GM19397 (cell line): ENCODE measurements around the gene TBXAS1.

Experiments
- ATAC-seq: cut with Tn5 transposase; IDR thresholded peaks from one replicate; pipeline ENCODE4 v1.9.1; 2021; ENCODE audit warnings: mild to moderate bottlenecking, moderate library complexity; ENCODE audit not compliant: unreplicated experiment

Gene TBXAS1

GRCh38 chr7:139854124-139854511 lies 25.1 kb downstream of the TBXAS1 start:
- ATAC-seq = no peak

GRCh38 chr7:139854803-139855497 lies 25.9 kb downstream of the TBXAS1 start:
- ATAC-seq = peak; percentile 10

GRCh38 chr7:139855498-139856270 lies 26.6 kb downstream of the TBXAS1 start:
- ATAC-seq = peak; percentile 79

- ATAC-seq = no peak
Measured at GRCh38 chr7:139857791-139858190, 28.7 kb downstream of the TBXAS1 start.

GRCh38 chr7:139860090-139860775 lies 31.2 kb downstream of the TBXAS1 start:
- no peak for ATAC-seq

- no peak for ATAC-seq
Measured at GRCh38 chr7:139861803-139862202, 32.7 kb downstream of the TBXAS1 start.

GRCh38 chr7:139866047-139866837 lies 37.2 kb downstream of the TBXAS1 start:
- no peak for ATAC-seq

GRCh38 chr7:139867847-139868246 lies 38.8 kb downstream of the TBXAS1 start:
- no peak for ATAC-seq

- ATAC-seq = no peak
Measured at GRCh38 chr7:139869886-139870285, 40.8 kb downstream of the TBXAS1 start.

- no peak for ATAC-seq
Measured at GRCh38 chr7:139870380-139870779, 41.3 kb downstream of the TBXAS1 start.

GRCh38 chr7:139871331-139871730 lies 42.3 kb downstream of the TBXAS1 start:
- ATAC-seq = no peak

GRCh38 chr7:139871820-139872219 lies 42.8 kb downstream of the TBXAS1 start:
- no peak for ATAC-seq

- no peak for ATAC-seq
Measured at GRCh38 chr7:139873593-139874301, 44.7 kb downstream of the TBXAS1 start.

GRCh38 chr7:139874302-139874629 lies 45.2 kb downstream of the TBXAS1 start:
- ATAC-seq = no peak

- peak; percentile 61 for ATAC-seq
Measured at GRCh38 chr7:139875821-139876241, 46.8 kb downstream of the TBXAS1 start.

GRCh38 chr7:139876622-139877283 lies 47.7 kb downstream of the TBXAS1 start:
- ATAC-seq = no peak

GRCh38 chr7:139883814-139884213 lies 54.8 kb downstream of the TBXAS1 start:
- ATAC-seq = no peak

GRCh38 chr7:139884441-139884840 lies 55.4 kb downstream of the TBXAS1 start:
- no peak for ATAC-seq

GRCh38 chr7:139885511-139885910 lies 56.4 kb downstream of the TBXAS1 start:
- no peak for ATAC-seq

- no peak for ATAC-seq
Measured at GRCh38 chr7:139886206-139886605, 57.1 kb downstream of the TBXAS1 start.
